ENCODE results near the gene SCAMP1.
"Not testable (repeated sequence)": the region's sequence is repeated elsewhere in the genome, so short reads cannot be mapped to it uniquely, and the experiment has no call there.

Gene SCAMP1

GRCh38 chr5:78420548-78420947 is 60.1 kb downstream of the SCAMP1 start:
- DNase-seq (ENCODE audit: low spot score): no peak

GRCh38 chr5:78424665-78425064 is 64.2 kb downstream of the SCAMP1 start:
- DNase-seq (ENCODE audit: low spot score): no peak

- no peak for DNase-seq (ENCODE audit: low spot score)
Measured at GRCh38 chr5:78429332-78429980, 69.0 kb downstream of the SCAMP1 start.

GRCh38 chr5:78430866-78431265 is 70.4 kb downstream of the SCAMP1 start:
- DNase-seq (ENCODE audit: low spot score): no peak

- DNase-seq (ENCODE audit: low spot score): no peak
Measured at GRCh38 chr5:78433972-78434371, 73.6 kb downstream of the SCAMP1 start.

- DNase-seq (ENCODE audit: low spot score): no peak
Measured at GRCh38 chr5:78447775-78448424, 87.5 kb downstream of the SCAMP1 start.

GRCh38 chr5:78449103-78449502 is 88.7 kb downstream of the SCAMP1 start:
- DNase-seq (ENCODE audit: low spot score): no peak

- not testable (repeated sequence) for DNase-seq (ENCODE audit: low spot score)
Measured at GRCh38 chr5:78457507-78457906, 97.1 kb downstream of the SCAMP1 start.

- DNase-seq (ENCODE audit: low spot score): no peak
Measured at GRCh38 chr5:78458843-78459242, 98.4 kb downstream of the SCAMP1 start.

GRCh38 chr5:78467140-78467539 is 106.7 kb downstream of the SCAMP1 start:
- no peak for DNase-seq (ENCODE audit: low spot score)

GRCh38 chr5:78467752-78468357 is 107.4 kb downstream of the SCAMP1 start:
- no peak for DNase-seq (ENCODE audit: low spot score)

- no peak for DNase-seq (ENCODE audit: low spot score)
Measured at GRCh38 chr5:78471896-78472295, 111.5 kb downstream of the SCAMP1 start.

- DNase-seq (ENCODE audit: low spot score): no peak
Measured at GRCh38 chr5:78472469-78473106, 112.2 kb downstream of the SCAMP1 start.

- DNase-seq (ENCODE audit: low spot score): no peak
Measured at GRCh38 chr5:78473751-78474150, 113.3 kb downstream of the SCAMP1 start.

- DNase-seq (ENCODE audit: low spot score): no peak
Measured at GRCh38 chr5:78475370-78475769, 115.0 kb downstream of the SCAMP1 start.

- no peak for DNase-seq (ENCODE audit: low spot score)
Measured at GRCh38 chr5:78476795-78477194, 116.4 kb downstream of the SCAMP1 start.

GRCh38 chr5:78482948-78483347 is 122.5 kb downstream of the SCAMP1 start:
- DNase-seq (ENCODE audit: low spot score): no peak

GRCh38 chr5:78483809-78484521 is 123.5 kb downstream of the SCAMP1 start:
- DNase-seq (ENCODE audit: low spot score): no peak

- DNase-seq (ENCODE audit: low spot score): no peak
Measured at GRCh38 chr5:78486218-78486617, 125.8 kb downstream of the SCAMP1 start.

GRCh38 chr5:78487846-78488245 is 127.4 kb downstream of the SCAMP1 start:
- DNase-seq (ENCODE audit: low spot score): no peak

- DNase-seq (ENCODE audit: low spot score): no peak
Measured at GRCh38 chr5:78490709-78491485, 130.5 kb downstream of the SCAMP1 start.

GRCh38 chr5:78492224-78492623 is 131.8 kb downstream of the SCAMP1 start:
- DNase-seq (ENCODE audit: low spot score): no peak
